ENCODE results near the gene SELENOI. TPM values are rescaled to one million over a fixed set of nuclear protein-coding genes. Genes with fewer than 3 reads are reported as not detected.

Gene SELENOI
- total and polyA plus RNA-seq, 5 experiments from 2014 or later, result 2.6 to 21.5 (median 4.6) TPM

DNA sequence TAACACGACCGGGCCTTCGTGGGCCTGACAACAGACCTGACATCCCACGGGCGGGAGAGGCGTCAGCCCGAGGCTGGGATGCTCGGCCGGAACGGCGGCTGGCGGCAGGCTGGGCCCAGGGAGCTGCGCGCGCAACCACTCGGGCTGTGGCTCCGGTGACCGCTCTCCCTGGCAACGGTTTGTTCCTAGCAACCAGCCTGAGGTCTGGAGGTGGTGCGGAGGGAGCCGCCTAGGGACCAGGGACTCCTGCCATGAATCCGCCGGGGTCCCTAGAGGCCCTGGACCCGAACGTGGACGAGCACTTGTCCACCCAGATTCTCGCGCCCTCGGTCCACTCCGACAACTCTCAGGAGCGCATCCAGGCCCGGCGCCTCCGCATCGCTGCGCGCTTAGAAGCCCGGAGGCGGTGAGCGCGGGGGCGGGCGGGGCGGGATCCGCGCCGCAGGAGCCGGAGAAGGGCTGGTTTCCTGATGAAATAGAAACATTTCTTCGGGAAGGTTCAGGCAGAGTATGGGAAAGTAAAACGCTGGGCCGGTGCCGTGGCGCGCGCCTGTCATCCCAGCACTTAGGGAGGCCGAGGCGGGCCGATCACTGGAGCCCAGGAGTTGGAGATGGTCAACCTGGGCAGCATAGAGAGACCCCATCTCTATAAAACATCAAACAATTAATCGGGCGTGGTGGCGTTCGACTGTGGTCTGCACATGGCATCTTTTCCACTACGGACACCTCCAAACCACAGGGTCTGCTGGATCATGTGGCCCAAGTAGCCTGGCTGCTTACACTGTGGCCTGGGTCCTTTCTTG is 56.0 kb downstream of the SELENOI start, which contains the start of gene DRC1:
Gene DRC1 (plus strand): TSS at position 182 of the 803 bp plus-strand sequence. CDS start 70 bp downstream, at position 252.
- H3K9me3 Mint-ChIP-seq, result no peaks in the 10 kb centered on the region
- H3K4me3 Mint-ChIP-seq, result peak within 1 kb of the TSS in 2 of 10 donors; percentile 4 to 10
- no peak within 1 kb of the TSS for H3K27ac Mint-ChIP-seq
- peaks cover 0 to 1% (median 0%) of the 10 kb centered on the region in 3 donors for H3K36me3 Mint-ChIP-seq
- H3K4me1 Mint-ChIP-seq, result peaks cover 4 to 15% (median 11%) of the 10 kb centered on the region in 4 donors
- DNase-seq, result peak in 1 of 10 donors; percentile 3
- H3K27me3 Mint-ChIP-seq, result peaks cover under 1 to 28% (median 9%) of the 10 kb centered on the region in 5 donors
- ATAC-seq, result no peak
- POLR2A ChIA-PET, result no interaction called here

GRCh38 chr2:26407526-26407925 is 61.6 kb downstream of the SELENOI start:
- ATAC-seq (no peak), DNase-seq (no peak)
- no peak overlapping the region for H3K27ac Mint-ChIP-seq
- POLR2A ChIA-PET, result no interaction called here
- H3K9me3 Mint-ChIP-seq, result no peaks in the 10 kb centered on the region
- H3K4me3 Mint-ChIP-seq, result no peak overlapping the region
- H3K27me3 Mint-ChIP-seq, result peaks cover 16 to 39% (median 21%) of the 10 kb centered on the region in 5 donors
- peaks cover 6 to 12% (median 8%) of the 10 kb centered on the region in 4 donors for H3K4me1 Mint-ChIP-seq
- H3K36me3 Mint-ChIP-seq, result no peaks in the 10 kb centered on the region

DNA sequence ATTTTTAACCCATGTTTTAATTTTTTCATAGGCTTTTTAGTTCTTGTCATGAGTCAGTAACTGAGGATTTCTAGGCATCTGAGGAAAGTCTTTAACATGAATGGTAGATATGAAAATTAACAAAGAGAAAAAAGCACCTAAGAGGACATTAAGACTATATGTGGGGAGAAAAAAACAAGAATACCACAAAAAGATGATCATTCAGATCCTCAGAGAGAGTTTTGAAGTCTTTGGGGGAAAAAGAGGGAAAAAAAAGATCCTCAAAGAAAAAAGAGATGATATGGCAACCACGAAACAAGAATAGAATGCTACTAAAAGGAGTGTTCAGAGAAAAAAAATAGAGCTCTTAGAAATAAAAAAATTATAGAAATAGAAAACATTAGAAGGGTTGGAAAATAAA is 63.8 kb downstream of the SELENOI start:
- no peaks in the 10 kb centered on the region for H3K36me3 Mint-ChIP-seq
- peaks cover 6 to 10% (median 8%) of the 10 kb centered on the region in 4 donors for H3K4me1 Mint-ChIP-seq
- DNase-seq (no peak), ATAC-seq (no peak)
- no peak overlapping the region for H3K4me3 Mint-ChIP-seq
- H3K27me3 Mint-ChIP-seq, result peaks cover 15 to 29% (median 17%) of the 10 kb centered on the region in 5 donors
- POLR2A ChIA-PET, result no interaction called here
- no peak overlapping the region for H3K27ac Mint-ChIP-seq
- no peaks in the 10 kb centered on the region for H3K9me3 Mint-ChIP-seq

DNA sequence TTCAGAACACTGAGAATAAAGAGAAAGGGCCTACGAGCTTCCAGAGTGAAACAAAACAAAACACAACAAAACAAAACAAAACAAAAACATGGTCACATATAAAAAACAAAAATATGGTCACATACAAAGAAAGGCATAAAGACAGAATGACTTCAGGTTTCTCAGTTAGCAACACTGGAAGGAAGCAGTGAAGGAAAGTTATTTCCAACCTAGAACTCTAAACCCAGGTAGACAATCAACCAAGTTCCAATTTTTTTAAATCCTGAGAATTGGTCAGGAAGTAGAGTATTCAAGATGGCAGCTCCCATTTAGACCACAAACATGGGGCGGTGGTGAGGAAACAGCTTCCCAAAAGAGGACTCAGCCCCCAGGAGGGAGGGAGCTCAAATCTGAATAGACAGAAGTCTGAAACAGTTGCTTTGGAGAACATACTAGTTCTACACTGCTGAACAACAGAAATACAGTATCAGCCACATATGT is 64.9 kb downstream of the SELENOI start:
- no peak overlapping the region for H3K4me3 Mint-ChIP-seq
- POLR2A ChIA-PET, result no interaction called here
- H3K9me3 Mint-ChIP-seq, result no peaks in the 10 kb centered on the region
- H3K36me3 Mint-ChIP-seq, result no peaks in the 10 kb centered on the region
- ATAC-seq (no peak), DNase-seq (no peak)
- no peak overlapping the region for H3K27ac Mint-ChIP-seq
- peaks cover 13 to 24% (median 16%) of the 10 kb centered on the region in 5 donors for H3K27me3 Mint-ChIP-seq
- peaks cover 6 to 10% (median 8%) of the 10 kb centered on the region in 4 donors for H3K4me1 Mint-ChIP-seq

DNA sequence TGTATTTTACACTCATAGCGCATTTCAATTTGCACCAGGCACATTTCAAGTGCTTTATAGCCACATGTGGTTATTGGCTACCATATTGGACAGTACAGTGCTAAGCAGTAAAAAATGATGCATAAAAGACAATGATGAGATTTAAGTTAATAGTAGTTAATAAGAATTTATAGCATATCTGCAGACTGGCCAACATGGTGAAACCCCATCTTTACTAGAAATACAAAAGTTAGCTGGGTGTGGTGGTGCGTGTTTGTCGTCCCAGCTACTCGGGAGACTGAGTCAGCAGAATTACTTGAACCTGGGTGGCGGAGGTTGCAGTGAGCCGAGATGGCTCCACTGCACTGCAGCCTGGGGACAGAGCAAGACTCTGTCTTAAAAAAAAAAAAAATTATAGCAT is 65.5 kb downstream of the SELENOI start:
- POLR2A ChIA-PET, result no interaction called here
- H3K36me3 Mint-ChIP-seq, result no peaks in the 10 kb centered on the region
- no peak overlapping the region for H3K27ac Mint-ChIP-seq
- ATAC-seq, result no peak
- H3K27me3 Mint-ChIP-seq, result peaks cover 13 to 20% (median 16%) of the 10 kb centered on the region in 5 donors
- H3K4me3 Mint-ChIP-seq, result peak overlapping the region in 2 of 10 donors; percentile 25 to 73
- no peak for DNase-seq
- H3K4me1 Mint-ChIP-seq, result peaks cover 6 to 10% (median 8%) of the 10 kb centered on the region in 4 donors
- no peaks in the 10 kb centered on the region for H3K9me3 Mint-ChIP-seq

DNA sequence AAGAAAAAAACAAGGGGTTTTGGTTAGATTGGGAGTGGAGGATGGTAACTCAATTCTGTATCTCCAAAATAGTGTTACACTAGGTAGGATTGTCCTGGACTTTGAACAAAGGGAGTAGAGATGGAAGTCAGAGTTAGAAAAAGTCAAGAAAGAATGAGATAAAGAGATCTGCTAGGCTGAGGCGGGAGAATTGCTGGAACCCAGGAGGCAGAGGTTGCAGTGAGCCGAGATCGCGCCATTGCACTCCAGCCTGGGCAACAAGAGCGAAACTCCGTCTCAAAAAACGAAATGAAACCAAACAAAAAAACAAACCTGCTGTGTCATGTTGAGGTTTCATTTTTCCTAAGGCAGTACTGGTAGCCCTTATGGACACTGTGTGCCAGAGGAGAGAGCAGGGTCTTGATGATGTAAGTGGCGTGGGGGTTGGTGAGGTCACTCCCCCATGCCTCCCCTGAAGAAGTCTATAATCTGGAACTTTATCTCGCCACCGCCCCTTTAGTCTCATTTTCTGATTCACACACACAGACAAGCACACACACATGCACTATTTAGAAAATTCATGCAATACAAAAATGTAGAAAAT is 66.2 kb downstream of the SELENOI start:
- Mint-ChIP-seq H3K27ac (peak overlapping the region in 1 of 10 donors; percentile 48), H3K27me3 (peaks cover 12 to 18% (median 13%) of the 10 kb centered on the region in 5 donors), H3K9me3 (no peaks in the 10 kb centered on the region), H3K36me3 (no peaks in the 10 kb centered on the region), H3K4me1 (peaks cover 6 to 10% (median 8%) of the 10 kb centered on the region in 4 donors), H3K4me3 (peak overlapping the region; percentile 3 to 77 (median 52))
- POLR2A ChIA-PET, result no interaction called here
- DNase-seq, result no peak
- ATAC-seq, result no peak

DNA sequence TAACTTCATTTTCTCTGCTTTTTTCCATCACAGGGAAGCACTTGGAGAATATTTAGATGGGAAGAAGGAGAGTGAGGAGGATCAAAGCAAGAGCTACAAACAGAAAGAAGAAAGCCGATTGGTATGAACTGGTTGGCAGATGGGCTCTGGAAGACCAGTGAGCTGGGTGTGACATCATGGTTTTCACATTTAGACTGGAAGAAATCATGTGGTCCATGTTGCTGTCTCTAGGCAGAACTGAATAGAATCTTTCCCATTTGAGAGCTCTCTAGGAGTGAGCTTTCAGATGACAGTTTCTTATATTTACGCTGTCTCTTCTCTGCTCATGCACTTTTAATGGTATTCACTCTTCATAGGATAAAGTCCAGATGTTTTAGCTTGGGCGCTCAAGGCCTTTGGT is 68.4 kb downstream of the SELENOI start:
- ATAC-seq, result no peak
- Mint-ChIP-seq H3K4me1 (peaks cover 6 to 10% (median 8%) of the 10 kb centered on the region in 4 donors), H3K36me3 (no peaks in the 10 kb centered on the region), H3K4me3 (no peak overlapping the region), H3K9me3 (no peaks in the 10 kb centered on the region), H3K27me3 (peaks cover 0 to 14% (median 5%) of the 10 kb centered on the region in 5 donors), H3K27ac (no peak overlapping the region)
- POLR2A ChIA-PET, result no interaction called here
- no peak for DNase-seq

DNA sequence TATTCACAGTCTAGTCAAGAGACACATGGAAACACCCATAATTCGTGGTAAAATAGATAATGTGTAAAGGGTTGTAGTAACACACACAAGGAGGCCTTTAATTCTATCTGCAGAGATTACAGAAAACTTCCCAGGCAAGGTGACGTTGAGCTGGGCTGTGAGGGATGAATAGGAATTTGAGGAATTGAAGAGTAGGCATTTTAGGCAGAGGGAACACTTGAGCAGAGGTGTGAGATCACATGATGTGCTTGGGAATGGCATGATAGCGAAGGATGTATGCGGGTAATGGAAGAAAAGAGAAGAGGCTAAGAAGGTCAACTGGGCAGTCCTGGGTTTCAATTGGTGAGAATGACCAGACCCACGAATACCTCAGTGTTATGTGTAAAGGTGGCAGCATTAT is 76.0 kb downstream of the SELENOI start:
- no peak for ATAC-seq
- no peak for DNase-seq
- Mint-ChIP-seq H3K27me3 (peaks cover 0 to 5% (median 0%) of the 10 kb centered on the region in 5 donors), H3K9me3 (peaks cover 0 to 8% (median 0%) of the 10 kb centered on the region in 9 donors), H3K4me1 (no peaks in the 10 kb centered on the region), H3K36me3 (no peaks in the 10 kb centered on the region), H3K4me3 (no peak overlapping the region), H3K27ac (no peak overlapping the region)
- POLR2A ChIA-PET, result interaction anchor here (0.7 kb wide), 1 partner anchor 575 kb away, joined by 9 read pairs; no protein-coding TSS in a partner anchor

GRCh38 chr2:26422947-26423629 is 77.1 kb downstream of the SELENOI start:
- no peak overlapping the region for H3K4me3 Mint-ChIP-seq
- no peaks in the 10 kb centered on the region for H3K36me3 Mint-ChIP-seq
- DNase-seq (no peak), ATAC-seq (no peak)
- H3K27ac Mint-ChIP-seq, result no peak overlapping the region
- no peaks in the 10 kb centered on the region for H3K4me1 Mint-ChIP-seq
- POLR2A ChIA-PET, result no interaction called here
- H3K27me3 Mint-ChIP-seq, result peaks cover 0 to 3% (median 2%) of the 10 kb centered on the region in 5 donors
- H3K9me3 Mint-ChIP-seq, result peaks cover 0 to 8% (median 0%) of the 10 kb centered on the region in 9 donors

- no peaks in the 10 kb centered on the region for H3K4me1 Mint-ChIP-seq
- ATAC-seq, result no peak
- no peak overlapping the region for H3K27ac Mint-ChIP-seq
- peaks cover 0 to 3% (median 0%) of the 10 kb centered on the region in 5 donors for H3K27me3 Mint-ChIP-seq
- POLR2A ChIA-PET, result no interaction called here
- no peaks in the 10 kb centered on the region for H3K36me3 Mint-ChIP-seq
- H3K4me3 Mint-ChIP-seq, result no peak overlapping the region
- H3K9me3 Mint-ChIP-seq, result peaks cover 0 to 8% (median 0%) of the 10 kb centered on the region in 9 donors
- DNase-seq, result no peak
These were observed 77.8 kb downstream of the SELENOI start for GRCh38 chr2:26423750-26424149.

- Mint-ChIP-seq H3K36me3 (no peaks in the 10 kb centered on the region), H3K4me3 (no peak overlapping the region), H3K27me3 (peaks cover 0 to 3% (median 0%) of the 10 kb centered on the region in 5 donors), H3K9me3 (peaks cover 0 to 8% (median 0%) of the 10 kb centered on the region in 9 donors), H3K27ac (no peak overlapping the region), H3K4me1 (no peaks in the 10 kb centered on the region)
- POLR2A ChIA-PET, result no interaction called here
- DNase-seq, result no peak
- ATAC-seq, result no peak
These were observed 78.3 kb downstream of the SELENOI start for GRCh38 chr2:26424221-26424620.

GRCh38 chr2:26428846-26429245 is 82.9 kb downstream of the SELENOI start:
- DNase-seq (no peak), ATAC-seq (no peak)
- H3K27ac Mint-ChIP-seq, result no peak overlapping the region
- no peaks in the 10 kb centered on the region for H3K4me1 Mint-ChIP-seq
- H3K27me3 Mint-ChIP-seq, result peaks cover 0 to 11% (median 4%) of the 10 kb centered on the region in 5 donors
- POLR2A ChIA-PET, result interaction anchor here (0.6 kb wide), 1 partner anchor 48 kb away, joined by 4 read pairs; no protein-coding TSS in a partner anchor
- peaks cover 0 to 8% (median 0%) of the 10 kb centered on the region in 9 donors for H3K9me3 Mint-ChIP-seq
- H3K36me3 Mint-ChIP-seq, result no peaks in the 10 kb centered on the region
- H3K4me3 Mint-ChIP-seq, result no peak overlapping the region
